AG09309 (cell line): ENCODE results near the gene AUTS2.

ENCODE experiments used
- DNase-seq: peaks from one replicate; pipeline ENCODE4 v3.0.0-alpha.2; 2010; ENCODE audit warnings: low read depth
- H3K4me3 ChIP-seq: 2 replicates; pipeline ENCODE4 v1.5.1; 2011; ENCODE audit warnings: mild to moderate bottlenecking, low read depth, low read length, moderate library complexity; ENCODE audit not compliant: control insufficient read depth
- CTCF ChIP-seq: IDR thresholded peaks from 2 replicates; pipeline ENCODE4 v1.5.1; 2011; ENCODE audit warnings: mild to moderate bottlenecking, low read depth, low read length, inconsistent platforms; ENCODE audit not compliant: insufficient read depth, control insufficient read depth; ENCODE audit errors: missing control alignments

The AUTS2 gene

GRCh38 chr7:70505886-70506285 lies 907.6 kb downstream of the AUTS2 start:
- DNase-seq = no peak
- H3K4me3 ChIP-seq = no peak overlapping the region
- TF ChIP-seq CTCF = no peak

- no peak for TF ChIP-seq CTCF
- no peak for DNase-seq
- H3K4me3 ChIP-seq = no peak overlapping the region
Observed at GRCh38 chr7:70506434-70506833, 908.2 kb downstream of the AUTS2 start.

DNA sequence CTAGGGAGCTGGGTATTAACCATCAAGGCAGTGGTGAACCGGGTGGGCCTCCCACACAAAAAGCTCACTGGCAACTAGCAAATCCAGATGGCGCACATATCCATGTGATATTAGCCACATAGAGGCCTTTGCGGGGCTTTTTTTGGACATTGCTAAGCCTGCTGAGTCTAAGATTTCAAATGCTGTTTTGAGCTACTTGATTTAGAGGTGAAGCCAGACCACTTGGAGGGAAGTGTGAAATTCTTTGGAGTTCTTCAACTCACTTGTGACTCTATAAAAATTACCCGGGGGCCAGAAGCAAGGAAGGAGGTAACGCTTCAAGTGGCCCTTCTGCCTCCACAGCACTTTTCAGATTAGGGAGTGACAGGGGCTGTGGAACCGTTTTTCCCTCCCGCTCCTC lies 913.9 kb downstream of the AUTS2 start:
- no peak for TF ChIP-seq CTCF
- no peak for DNase-seq
- no peak overlapping the region for H3K4me3 ChIP-seq

GRCh38 chr7:70512761-70513160 lies 914.5 kb downstream of the AUTS2 start:
- TF ChIP-seq CTCF = no peak
- no peak overlapping the region for H3K4me3 ChIP-seq
- DNase-seq = no peak

- DNase-seq = no peak
- H3K4me3 ChIP-seq = no peak overlapping the region
- no peak for TF ChIP-seq CTCF
Observed at GRCh38 chr7:70520611-70521010, 922.3 kb downstream of the AUTS2 start.

DNA sequence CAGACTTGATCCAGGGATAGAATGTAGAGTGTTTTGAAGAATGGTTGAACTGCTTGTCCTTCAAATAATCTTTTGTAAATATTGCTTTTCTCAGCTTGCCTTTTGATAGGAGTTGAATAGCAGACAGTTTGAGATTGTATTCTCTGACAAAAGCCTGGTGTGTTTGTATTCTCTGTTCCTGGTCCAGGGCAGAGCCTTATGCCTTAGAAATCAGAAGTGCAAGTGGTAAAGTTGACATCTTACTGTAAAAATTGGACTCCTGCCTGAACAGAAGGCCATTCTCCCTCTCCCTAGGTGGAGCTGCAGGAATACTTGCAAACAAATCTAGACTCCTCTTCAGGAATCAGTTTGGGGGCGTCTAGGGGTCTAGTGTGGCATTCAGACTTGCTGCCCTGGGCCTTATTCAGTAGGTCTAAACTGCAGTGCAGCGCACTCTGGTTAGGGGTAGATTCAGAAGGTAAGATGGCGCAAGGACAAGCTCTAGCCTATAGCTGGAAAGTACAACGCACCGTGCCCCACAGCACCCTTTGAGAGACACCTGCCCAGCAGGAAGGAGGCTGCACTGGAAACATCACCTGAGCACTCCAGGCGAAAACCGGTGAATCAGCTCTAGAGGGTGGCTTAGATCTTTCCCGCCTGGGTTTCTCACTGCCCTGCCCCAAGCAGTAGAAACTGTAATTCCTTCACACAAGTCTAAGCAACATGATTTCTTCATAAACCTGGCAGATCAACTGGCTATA lies 925.1 kb downstream of the AUTS2 start:
- no peak for DNase-seq
- no peak overlapping the region for H3K4me3 ChIP-seq
- TF ChIP-seq CTCF = no peak
